GM19043 (cell line): Measurements from ENCODE around the gene ADIPOR2.

Experiments used
- ATAC-seq: cut with Tn5 transposase; IDR thresholded peaks from one replicate; pipeline ENCODE4 v1.9.1; 2021; ENCODE audit warnings: low read depth; ENCODE audit not compliant: unreplicated experiment

ADIPOR2 gene

DNA sequence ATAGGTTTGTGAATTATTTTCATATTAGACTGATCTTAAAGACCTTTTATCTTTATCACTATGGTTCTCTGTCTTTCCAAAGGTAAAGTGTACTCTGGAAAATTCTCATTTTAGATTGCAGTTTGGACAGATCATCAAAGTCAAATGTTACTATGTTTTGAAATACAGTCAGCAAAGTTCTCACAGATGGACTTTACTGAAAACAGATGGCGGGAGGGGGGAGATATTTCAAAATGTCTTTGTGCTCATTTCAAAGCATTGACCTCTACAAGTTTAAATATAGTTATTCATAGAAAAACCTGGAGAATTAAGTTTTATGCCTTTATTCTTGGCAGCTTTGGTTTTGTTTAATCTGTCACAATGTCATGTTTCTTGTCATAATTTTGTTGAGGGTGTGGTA lies 77.7 kb downstream of the ADIPOR2 start:
- no peak for ATAC-seq

DNA sequence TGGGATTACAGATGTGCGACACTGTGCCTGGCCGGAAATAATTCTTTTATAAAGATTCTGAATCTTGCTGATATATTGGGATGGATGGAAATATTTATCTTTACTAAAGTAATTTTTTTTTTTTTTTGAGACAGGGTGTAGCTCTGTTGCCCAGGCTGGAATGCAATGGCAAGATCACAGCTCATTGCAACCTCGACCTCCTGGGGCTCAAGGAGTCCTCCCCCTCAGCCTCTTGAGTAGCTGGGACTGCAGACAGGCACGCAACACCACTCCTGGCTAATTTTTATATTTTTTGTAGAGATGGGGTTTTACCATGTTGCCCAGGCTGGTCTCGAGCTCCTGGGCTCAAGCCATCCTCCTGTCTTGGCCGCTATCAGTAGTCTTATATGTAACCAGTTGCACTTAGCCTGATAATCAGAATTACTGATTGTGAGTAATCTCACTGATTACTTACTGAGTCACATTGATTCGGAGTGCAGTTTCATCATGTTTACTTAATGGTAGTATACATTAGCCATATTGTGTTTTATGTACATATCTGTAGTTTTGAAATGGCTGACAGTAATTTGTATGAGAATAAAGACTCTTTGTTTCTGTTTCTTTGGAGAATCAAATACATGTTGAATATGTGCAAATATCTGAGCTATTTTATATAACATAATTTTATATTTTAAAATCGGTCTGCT lies 79.1 kb downstream of the ADIPOR2 start:
- no peak for ATAC-seq

DNA sequence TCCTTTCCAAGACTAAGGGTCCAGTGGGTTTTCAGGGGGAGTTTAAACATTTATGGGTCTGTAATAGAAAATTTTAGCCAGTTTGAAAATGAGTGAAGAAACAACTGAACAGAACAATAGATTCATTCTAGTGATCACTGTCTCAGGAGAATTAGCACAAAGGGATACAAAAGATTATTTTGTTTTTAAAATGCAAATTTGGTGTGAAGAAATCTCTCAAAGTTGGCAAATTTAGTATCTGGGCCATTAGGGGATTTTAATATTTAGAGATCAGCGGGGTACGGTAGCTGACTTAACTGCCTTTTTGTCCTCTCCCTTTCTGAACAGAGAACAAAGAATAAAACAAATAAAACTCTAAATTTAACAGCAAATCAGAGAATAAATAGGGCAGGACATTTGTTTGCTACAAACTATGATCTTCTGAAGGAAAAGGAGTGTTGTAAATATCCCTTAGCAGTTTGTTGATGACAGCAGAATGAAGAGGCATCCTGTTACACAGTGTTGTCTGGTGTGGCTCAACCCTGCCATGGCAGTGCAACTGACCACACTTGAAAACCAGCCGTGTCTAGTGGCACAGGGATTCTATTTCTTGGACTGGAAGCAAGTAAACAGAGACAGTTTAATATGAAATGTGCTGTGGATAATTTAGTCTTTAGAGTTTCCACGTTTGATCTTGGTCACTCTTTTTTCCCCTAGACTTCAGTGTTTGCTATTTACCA lies 83.2 kb downstream of the ADIPOR2 start:
- ATAC-seq = no peak

DNA sequence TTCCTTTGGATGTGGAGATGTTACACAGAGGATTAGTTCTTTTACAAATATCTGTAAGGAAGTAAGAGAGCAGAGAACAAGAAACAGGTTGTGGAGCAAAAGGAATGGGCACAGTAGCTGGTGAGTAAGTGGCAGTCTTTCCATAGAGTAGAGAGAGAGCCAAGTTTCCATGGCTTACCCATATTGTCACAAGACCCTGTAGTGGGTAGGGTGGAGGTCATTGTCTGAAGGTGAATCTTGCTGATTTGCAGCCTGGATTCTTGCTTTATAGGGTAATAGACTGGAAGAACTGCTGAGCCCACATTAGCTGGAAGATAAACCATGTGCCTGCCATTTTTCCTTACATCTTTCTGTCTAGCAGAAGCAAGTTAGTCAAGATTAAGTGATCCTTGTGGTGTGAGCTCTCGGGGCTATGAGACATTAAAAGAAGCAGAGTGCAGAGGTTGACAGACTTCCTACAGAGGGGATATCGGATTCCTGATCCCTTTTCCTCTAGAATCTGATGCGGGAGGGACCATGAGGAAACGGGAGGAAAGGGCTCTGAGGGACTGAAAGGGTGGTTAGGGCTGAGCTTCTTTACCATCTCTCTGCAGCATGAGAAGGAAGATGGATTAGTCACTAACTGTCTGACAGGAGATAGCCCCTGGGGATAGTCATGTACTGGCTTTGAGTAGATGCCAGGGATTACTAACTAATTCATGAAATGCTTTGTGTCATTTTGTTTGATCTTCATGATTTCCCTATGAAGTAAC lies 85.5 kb downstream of the ADIPOR2 start:
- ATAC-seq = no peak

DNA sequence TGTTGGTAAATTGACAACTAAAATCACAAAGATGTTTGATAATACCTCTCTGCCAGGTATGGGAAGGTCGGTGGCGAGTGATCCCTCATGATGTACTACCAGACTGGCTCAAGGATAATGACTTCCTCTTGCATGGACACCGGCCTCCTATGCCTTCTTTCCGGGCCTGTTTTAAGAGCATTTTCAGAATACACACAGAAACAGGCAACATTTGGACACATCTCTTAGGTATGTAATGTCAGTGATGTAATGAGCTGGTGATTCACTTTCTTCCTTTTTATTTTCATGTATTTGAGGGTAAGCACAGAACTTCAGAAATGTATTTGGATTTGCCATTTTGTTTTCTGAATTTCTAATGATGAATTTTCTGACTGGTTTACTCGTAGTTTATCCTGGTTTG lies 86.9 kb downstream of the ADIPOR2 start:
- ATAC-seq = no peak

DNA sequence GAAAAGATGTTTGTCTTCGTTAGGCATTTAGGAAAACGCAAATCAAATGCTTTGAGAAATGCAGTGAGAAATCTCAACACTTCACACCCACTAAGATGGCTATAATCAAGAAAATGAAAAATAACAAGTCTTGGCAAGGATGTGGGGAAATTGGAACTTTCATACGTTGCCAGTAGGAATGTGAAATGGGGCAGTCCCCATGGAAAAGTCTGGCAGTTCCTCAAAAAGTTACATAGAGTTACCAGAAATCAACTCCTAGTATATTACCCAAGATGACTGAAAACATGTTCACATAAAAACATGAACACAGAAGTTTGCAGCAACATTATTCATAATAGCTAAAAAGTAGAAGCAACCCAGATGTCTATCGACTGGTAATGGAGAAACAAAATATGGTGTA lies 88.0 kb downstream of the ADIPOR2 start:
- no peak for ATAC-seq

DNA sequence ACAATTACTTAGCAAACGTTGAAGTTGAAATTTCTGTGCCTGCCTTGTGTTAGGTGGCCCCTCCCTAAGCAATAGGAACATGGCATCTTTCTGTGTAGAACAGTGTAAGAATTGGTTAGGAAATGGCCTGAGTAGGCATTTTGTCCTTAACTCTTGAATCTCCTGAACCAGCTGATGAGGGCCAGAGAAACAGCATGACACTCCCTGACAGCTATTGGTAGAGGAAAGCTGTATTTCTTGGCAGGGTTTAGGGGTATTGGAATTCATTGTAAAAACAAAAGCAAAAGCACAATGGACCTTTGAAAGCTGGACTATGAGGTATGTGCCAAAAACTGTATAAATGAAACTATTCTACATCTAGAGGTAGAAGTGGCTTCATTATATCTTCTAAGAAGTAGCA lies 88.9 kb downstream of the ADIPOR2 start:
- ATAC-seq = no peak

DNA sequence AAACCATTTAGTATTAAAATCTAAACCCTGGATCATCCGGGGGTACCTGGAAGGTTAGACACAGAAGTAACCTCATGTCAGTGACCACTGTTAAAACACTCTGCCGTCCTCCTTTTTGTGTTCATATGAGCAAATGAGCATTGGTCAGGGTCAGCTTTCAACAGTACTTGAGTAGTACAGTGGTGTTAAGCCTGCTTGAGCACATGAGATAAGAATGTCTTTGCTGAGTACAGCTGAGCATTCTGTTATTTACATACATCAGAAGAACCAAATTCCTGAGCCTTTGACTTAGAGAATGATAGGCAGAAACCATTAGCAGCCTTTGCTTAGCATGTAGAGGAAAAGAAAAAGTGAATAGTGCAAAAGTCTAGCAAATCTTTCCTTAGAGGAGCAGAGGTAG lies 90.9 kb downstream of the ADIPOR2 start:
- no peak for ATAC-seq

DNA sequence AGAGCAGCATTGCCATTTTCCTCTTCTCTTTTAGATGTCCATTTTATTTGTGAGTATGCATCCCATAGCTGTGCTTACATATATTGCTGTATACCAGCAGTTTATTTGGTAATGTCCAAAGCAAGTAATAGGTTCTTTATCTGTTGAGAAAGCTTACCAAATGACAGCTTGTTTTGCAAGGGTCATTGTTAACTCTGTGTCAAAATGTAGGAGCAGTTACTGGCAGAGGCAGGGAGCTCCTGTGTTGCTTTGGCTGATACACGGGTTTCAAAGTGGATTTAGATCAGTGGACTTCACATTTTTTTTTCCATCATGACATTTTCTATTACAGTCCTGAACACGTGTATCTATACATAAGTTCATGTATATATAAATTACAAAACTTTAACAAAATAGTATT lies 91.3 kb downstream of the ADIPOR2 start:
- ATAC-seq = no peak

DNA sequence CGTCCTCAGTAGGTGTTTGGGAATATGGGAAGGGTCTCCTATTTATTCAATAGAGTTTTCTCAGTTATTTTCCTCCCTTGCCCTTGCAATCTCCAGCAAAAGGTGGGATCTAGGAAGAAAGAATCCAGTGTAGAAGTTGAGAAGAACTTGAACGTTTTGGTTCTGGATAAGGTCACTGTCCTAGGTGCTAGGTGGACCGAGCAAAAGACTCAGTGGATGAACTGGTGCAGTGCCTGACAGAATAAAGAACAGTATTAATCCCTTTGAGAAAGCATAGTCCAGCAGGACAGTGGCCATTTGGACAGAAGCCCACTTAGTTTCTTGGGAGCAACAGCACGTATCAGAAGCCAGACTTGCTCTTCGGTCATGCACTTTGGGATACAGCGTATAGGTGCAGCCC lies 96.8 kb downstream of the ADIPOR2 start:
- no peak for ATAC-seq

DNA sequence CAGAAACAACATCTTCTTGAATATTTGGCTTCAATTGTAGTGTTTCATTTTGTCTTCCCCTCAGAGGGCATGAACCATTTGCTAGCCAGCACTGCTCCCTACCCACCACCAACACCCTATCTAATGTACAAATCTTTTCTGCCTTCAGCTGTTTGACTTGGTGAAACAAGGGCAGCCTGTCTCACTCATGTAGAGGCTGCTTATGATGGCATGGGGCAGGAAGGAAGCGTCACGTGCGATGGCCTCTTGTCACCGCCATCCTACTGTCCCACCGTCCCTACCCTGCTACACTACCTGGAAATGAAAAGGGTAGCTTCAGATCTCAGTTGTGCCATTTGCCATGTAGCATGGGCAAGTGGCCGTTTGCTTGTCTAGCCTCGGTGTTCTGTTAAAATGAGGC lies 99.6 kb downstream of the ADIPOR2 start:
- no peak for ATAC-seq

DNA sequence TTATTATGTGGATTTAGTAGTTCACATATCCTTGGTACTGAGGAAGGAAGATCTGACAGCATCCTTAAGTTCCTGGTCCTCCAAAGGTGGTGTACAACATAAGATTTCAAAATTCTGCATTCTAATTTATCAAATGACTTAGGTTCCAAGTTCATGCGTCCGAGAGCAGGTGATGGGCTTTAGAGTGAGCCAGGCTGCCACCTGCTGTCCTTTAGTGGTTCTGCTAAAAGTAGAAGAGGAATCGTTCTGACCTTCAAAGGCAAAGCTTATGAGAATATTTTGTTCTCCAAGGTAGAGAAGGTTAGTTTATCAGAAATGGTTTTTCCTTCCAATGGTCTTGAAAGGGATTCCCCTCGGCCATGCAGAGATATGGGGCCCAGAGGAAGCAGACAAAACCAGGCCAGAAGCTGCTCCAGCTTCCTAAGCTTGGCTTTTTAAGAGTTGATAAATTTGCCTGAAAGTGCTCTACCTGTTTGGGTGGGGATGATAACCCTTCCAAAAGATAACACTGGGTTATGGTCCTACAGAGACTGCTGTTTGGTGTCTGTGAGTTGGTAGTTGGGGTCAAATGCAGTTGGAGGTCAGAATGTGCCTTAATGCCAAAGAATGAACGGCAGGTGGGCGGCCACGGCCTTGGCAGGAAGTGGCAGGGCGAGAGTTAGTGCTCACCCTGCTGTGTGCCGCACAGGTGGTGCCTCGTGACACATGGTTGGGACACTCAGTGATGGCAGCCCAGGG lies 100.4 kb downstream of the ADIPOR2 start:
- no peak for ATAC-seq

DNA sequence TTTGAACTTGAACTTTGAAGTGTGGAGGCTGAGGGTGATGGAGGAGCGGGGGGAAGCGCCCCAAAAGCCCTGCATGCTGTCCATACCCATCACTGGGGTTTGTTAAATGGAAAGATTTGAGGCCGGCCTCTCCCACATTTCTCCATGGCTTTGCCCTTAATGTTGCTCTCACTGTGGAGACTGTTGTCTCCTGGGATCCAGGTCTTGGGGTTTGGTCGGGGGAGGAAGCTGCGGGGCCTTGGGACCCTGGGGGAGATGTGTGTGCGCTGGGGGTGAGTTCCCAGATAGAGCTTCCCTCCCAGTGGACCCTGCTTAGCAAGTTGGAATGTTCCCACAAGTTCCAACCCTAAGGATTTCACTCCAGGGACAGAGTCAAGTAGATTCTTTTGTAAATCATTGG lies 101.5 kb downstream of the ADIPOR2 start:
- ATAC-seq = no peak

DNA sequence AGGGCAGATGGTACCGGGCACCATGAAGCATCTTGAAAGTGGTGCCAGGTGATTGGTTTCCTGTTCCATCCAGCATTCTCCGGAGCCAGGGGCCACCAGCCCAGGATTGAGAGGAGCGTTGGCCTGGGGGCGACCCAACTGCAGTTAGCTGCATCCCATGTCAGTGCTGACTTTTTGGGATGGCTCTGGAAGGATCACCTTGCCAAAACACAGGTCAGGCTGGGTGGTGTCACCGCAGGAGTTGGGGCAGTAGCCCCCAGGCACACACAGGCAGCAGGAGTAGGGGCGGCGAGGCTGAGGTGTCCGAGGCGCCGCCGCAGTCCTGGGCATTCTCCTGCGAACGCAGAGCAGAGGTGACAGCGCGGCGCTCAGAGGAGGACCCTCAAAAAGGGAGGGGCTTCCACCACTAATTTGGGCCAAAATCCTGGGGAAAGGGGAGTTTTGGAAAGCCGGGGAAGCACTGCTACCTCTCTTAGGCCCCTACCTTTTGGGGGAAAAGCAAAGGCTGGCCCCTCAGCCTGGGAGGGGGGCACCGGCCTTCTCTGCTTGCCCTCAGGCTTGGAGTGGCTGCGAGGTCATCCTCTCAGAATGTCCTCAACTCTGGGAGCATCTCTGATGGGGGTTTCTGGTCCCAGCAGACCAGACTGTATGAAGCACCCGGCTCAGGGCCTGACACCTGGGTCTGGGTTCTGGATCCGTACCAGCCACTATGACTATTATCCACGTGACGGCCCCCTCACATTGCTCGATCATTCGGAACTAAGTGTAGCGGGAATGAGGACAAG lies 102.7 kb downstream of the ADIPOR2 start:
- no peak for ATAC-seq

DNA sequence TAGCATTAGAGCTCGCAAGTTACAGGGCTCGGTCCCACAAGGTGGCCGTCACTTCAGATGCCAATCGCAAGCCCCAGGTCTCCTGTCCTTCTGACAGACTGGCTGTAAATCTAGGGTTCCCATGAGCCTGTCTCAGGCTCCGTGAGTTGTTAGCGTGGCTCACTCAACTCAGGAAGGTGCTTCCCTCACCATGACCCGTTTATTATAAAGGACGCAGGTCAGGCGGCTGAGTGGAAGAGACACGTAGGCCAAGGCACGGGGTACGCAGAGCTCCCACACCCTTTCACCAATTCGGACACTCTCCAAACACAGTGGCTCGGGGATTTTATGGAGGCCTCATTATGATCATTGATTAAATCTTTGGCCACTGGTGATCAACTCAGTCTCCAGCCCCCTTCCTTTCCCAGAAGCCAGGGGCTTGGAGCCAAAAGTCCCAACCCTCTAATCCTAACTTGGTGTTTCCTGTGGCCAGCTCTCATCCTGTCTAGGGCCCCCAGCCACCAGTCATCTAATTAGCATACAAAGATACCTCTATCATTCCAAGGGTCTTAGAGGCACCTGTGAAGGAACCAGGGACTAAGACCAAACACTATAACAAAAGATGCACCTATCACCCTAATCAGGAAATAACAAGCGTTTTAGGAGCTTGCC lies 103.7 kb downstream of the ADIPOR2 start:
- ATAC-seq = no peak

DNA sequence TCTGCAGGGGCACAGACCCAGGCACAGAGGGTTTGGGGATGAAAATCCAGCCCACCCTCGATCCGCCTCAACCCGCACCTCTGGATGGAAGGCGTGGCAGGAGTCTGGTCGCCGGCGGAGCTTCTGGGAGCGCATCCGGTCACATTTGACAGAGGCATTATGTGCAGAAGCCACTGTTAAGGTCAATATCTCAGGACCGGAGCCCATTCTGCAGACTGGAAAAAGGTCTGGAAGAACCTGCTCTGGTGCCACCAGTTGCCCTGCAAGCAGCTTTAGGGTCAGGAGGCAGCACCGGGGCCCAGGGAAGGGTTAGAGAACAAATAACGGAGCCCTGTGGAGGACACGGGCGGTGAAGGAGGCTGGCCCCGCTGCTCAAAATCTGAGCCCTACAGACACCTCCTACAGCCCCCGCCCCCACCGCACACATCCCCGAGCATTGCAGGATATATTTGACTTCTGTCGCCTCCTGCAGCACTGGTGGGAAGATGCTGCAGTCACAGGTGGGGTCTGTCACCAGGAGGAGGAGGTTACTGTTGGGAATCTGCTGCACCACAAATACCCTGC lies 104.4 kb downstream of the ADIPOR2 start:
- ATAC-seq = no peak

DNA sequence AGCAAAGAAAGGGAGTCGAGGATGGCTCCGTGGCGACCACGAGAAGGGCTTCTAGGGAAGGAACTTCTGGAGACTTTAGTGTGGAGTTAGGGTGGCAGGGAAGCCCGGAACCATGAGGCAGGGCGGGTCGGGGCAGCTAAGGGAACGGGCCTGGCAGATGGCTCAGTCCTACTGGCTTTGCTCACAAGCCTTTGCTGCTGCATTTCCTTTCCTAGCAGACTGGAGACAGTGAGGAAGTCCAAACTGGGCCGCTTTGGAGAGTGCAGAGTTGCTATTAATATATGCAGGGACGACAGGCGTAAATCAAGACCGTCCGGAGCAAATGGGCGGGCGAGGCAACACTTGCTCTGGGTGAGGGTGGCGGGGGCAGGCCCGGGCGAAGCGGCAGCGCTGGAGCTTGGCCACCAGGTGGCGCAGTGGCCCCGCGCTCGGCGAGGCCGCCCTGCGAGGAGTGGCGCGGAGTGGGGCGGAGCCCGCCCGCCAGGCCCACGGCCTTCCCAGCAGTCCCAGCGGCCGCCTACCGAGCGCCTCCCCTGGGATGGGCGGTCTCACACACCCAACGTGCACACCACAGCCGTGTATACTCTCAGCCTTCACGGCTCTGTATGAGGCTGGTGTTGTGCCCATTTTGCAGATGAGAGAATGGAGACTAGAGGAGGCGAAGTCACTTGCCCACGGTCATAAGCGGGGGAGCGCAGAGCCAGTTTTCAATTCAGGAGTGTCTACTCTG lies 105.1 kb downstream of the ADIPOR2 start:
- ATAC-seq = peak; percentile 87

DNA sequence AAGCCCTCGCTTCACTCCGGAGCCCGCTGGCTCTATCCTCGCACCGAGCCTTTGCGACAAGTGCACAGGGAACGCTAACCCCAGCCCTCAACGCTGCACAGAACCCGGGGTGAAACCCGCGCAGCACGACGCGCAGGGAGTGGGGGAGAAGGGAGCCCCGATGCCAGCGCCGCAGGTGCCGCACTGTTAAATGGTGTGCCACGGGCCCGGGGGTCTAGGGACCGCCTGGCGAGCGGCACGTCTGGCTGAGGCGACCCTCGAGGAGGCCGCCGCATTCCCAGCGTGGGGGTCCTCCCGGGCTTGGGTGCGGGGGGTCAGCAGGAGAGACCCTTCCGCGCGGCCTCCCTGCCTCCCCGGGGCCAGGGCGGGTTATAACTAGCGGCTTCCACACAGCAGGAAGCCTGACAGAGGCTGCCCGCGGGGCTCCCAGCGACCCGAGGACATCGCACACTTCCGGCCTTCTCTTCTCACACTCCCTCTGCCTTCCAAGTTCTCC lies 105.7 kb downstream of the ADIPOR2 start:
- ATAC-seq = no peak
